KMS-11 (cell line): Measurements from ENCODE around the gene COPZ1.

Experiments
- H2AFZ ChIP-seq: fragments of 200-600 bp; sonication (generic); 2 replicates; pipeline ENCODE4 v1.6.1; 2016; ENCODE audit warnings: antibody characterized with exemption, mixed run types, low read depth
- H3K27ac ChIP-seq: fragments of 200-600 bp; sonication (generic); 2 replicates; pipeline ENCODE4 v1.6.1; 2016; ENCODE audit warnings: mild to moderate bottlenecking, mixed run types
- H3K27me3 ChIP-seq: fragments of 200-600 bp; sonication (generic); 2 replicates; pipeline ENCODE4 v1.6.1; 2017; ENCODE audit warnings: mild to moderate bottlenecking, low read depth, mixed run types, moderate library complexity; ENCODE audit not compliant: insufficient read depth
- H3K36me3 ChIP-seq: fragments of 200-600 bp; sonication (generic); 2 replicates; pipeline ENCODE4 v1.6.1; 2017; ENCODE audit warnings: mild to moderate bottlenecking, mixed run types; ENCODE audit not compliant: insufficient read depth
- H3K4me1 ChIP-seq: fragments of 200-600 bp; sonication (generic); 2 replicates; pipeline ENCODE4 v1.6.1; 2016; ENCODE audit warnings: mild to moderate bottlenecking, low read depth, mixed run types; ENCODE audit not compliant: poor library complexity, severe bottlenecking
- H3K4me2 ChIP-seq: fragments of 200-600 bp; sonication (generic); 2 replicates; pipeline ENCODE4 v1.7.0; 2016; ENCODE audit warnings: mild to moderate bottlenecking, mixed run types
- H3K4me3 ChIP-seq: fragments of 200-600 bp; sonication (generic); IDR thresholded peaks from 2 replicates; pipeline ENCODE4 v1.6.1; 2017; ENCODE audit warnings: low read depth, low read length, mixed read lengths; ENCODE audit not compliant: insufficient read depth
- H3K79me2 ChIP-seq: fragments of 200-600 bp; sonication (generic); 2 replicates; pipeline ENCODE4 v1.6.1; 2016; ENCODE audit warnings: low read depth, mixed run types; ENCODE audit not compliant: insufficient read depth
- H3K9ac ChIP-seq: fragments of 200-600 bp; sonication (generic); 2 replicates; pipeline ENCODE4 v1.6.1; 2016; ENCODE audit warnings: mild to moderate bottlenecking, mixed run types
- H4K20me1 ChIP-seq: fragments of 200-600 bp; sonication (generic); 2 replicates; pipeline ENCODE4 v1.6.1; 2016; ENCODE audit warnings: mild to moderate bottlenecking, mixed run types; ENCODE audit not compliant: insufficient read depth
- CTCF ChIP-seq: fragments of 200-600 bp; sonication (generic); conservative IDR thresholded peaks from 2 replicates; pipeline ENCODE4 v1.6.1; 2017; ENCODE audit warnings: low read depth, mild to moderate bottlenecking, antibody characterized with exemption, low read length, moderate library complexity, mixed read lengths

Gene COPZ1

GRCh38 chr12:54372113-54372806, 47.3 kb downstream of the COPZ1 start:
- TF ChIP-seq CTCF, result no peak
- Histone ChIP-seq H3K4me2 (no peak overlapping the region), H3K4me1 (peaks cover 20% of the 10 kb centered on the region), H3K4me3 (no peak overlapping the region), H3K27ac (no peak overlapping the region), H3K27me3 (peaks cover 12% of the 10 kb centered on the region; the same call in 1 of the 2 replicates), H3K9ac (no peak overlapping the region), H3K36me3 (no peaks in the 10 kb centered on the region), H4K20me1 (no peaks in the 10 kb centered on the region), H3K79me2 (no peaks in the 10 kb centered on the region), H2AFZ (no peak overlapping the region)

- H3K27ac ChIP-seq, result no peak overlapping the region
- no peak overlapping the region for H2AFZ ChIP-seq
- TF ChIP-seq CTCF, result no peak
- H3K4me1 ChIP-seq, result peaks cover 18% of the 10 kb centered on the region
- no peak overlapping the region for H3K4me3 ChIP-seq
- peak overlapping the region; percentile 11; the same call in 1 of the 2 replicates for H3K4me2 ChIP-seq
- H4K20me1 ChIP-seq, result no peaks in the 10 kb centered on the region
- no peak overlapping the region for H3K9ac ChIP-seq
- H3K79me2 ChIP-seq, result no peaks in the 10 kb centered on the region
- no peaks in the 10 kb centered on the region for H3K36me3 ChIP-seq
- H3K27me3 ChIP-seq, result peaks cover 7% of the 10 kb centered on the region; the same call in 1 of the 2 replicates
These were observed 49.0 kb downstream of the COPZ1 start for GRCh38 chr12:54373649-54374561.

- H4K20me1 ChIP-seq, result no peaks in the 10 kb centered on the region
- H3K9ac ChIP-seq, result no peak overlapping the region; the same call in 1 of the 2 replicates
- H3K27me3 ChIP-seq, result peaks cover 7% of the 10 kb centered on the region; the same call in 1 of the 2 replicates
- TF ChIP-seq CTCF, result no peak
- H3K4me2 ChIP-seq, result peak overlapping the region; percentile 11; the same call in 1 of the 2 replicates
- H3K79me2 ChIP-seq, result no peaks in the 10 kb centered on the region
- no peaks in the 10 kb centered on the region for H3K36me3 ChIP-seq
- peaks cover 18% of the 10 kb centered on the region for H3K4me1 ChIP-seq
- H2AFZ ChIP-seq, result peak overlapping the region; percentile 33; the same call in 1 of the 2 replicates
- H3K4me3 ChIP-seq, result no peak overlapping the region
- H3K27ac ChIP-seq, result no peak overlapping the region
These were observed 49.8 kb downstream of the COPZ1 start for GRCh38 chr12:54374562-54375258.

- Histone ChIP-seq H3K27me3 (peaks cover 7% of the 10 kb centered on the region; the same call in 1 of the 2 replicates), H3K4me1 (peaks cover 18% of the 10 kb centered on the region), H3K36me3 (no peaks in the 10 kb centered on the region), H3K9ac (no peak overlapping the region; the same call in 1 of the 2 replicates), H4K20me1 (no peaks in the 10 kb centered on the region), H3K4me2 (peak overlapping the region; percentile 11; the same call in 1 of the 2 replicates), H3K79me2 (no peaks in the 10 kb centered on the region), H2AFZ (peak overlapping the region; percentile 33; the same call in 1 of the 2 replicates), H3K27ac (no peak overlapping the region), H3K4me3 (no peak overlapping the region)
- TF ChIP-seq CTCF, result no peak
These were observed 50.3 kb downstream of the COPZ1 start for GRCh38 chr12:54375259-54375579.
